ENCODE measurements around the gene PLAC1.

The PLAC1 gene

DNA sequence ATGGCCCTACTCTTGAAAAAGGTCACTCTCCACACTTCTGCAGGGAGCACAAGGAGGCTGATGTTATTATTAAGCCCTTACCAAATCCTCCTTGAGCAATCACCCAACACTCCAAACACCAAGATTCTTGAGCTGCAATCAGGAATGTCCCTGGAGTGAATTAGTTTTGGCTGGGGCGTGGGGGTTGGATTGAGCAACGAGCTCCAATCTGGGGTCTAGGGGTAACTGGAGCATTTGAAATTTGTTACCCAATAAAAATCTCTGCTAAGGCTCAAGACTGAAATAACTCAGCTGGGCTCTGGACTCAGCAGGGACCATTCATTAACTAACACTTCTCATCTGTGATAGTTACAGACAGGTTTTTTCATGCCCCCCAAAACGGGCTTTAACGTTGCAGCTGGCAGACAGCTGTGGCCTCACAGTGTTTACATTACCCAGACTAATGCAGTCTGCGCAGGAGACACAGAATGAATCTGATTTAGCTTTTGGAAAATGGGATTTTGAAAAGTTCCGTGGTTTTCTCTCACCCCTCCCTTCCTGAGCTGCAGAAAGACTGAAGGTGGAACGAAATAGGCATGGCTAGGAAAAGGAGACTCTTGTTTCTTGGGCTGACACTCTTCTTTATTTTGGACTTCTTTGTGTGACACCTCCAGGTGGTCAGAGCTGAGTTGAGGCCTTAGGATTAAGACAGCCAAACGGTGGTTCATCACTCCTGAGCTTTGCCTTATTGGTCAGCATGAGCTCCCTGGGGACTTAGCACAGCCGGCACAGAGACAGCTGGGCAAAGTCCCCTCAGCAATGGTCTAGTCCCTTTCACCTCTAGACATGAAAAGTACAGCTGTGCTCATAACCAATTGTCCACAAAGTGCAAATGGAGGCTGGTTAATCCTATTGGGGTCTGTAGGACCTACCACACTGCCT, 26.6 kb downstream of the PLAC1 start:
- DNase-seq (ENCODE audit: low spot score), result no peak

DNA sequence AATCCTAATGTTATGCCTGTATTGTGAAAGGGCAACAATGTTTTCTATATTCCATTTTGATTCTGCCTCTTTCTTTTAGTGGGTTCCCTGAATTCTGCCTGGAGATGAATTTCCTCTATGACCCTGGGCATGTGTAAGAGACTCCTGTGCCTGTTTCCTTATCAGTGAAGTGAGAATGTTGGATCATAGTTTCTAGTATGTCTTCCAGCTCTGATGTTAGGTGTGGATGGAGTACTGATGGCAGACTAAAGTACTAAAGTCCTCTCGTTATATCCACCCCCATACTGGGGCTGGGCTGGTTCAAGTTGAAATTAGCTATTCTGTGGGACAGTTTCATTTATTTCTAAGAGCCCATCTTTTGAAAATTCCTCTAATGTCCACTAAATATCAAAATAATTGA, 29.6 kb downstream of the PLAC1 start:
- no peak for DNase-seq (ENCODE audit: low spot score)

DNA sequence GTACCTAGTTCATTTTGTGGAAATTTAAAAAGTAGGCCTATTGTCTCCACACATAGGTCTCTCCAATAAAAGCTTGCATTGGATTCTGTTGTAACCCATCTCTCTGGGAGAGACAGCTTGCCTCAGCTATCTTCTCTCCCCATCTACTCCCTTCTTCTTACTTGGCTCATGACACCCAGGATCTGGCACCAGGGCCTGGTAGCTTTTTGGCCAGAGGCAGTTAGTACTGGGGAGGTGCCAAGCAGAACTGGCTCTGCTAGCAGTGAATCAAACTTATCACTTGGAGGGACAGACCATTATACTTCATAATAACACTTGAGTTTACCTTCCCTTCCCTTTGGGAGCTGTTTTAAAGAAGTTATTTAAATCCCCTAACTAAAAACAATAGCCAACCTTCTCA, 31.8 kb downstream of the PLAC1 start:
- DNase-seq (ENCODE audit: low spot score), result no peak

DNA sequence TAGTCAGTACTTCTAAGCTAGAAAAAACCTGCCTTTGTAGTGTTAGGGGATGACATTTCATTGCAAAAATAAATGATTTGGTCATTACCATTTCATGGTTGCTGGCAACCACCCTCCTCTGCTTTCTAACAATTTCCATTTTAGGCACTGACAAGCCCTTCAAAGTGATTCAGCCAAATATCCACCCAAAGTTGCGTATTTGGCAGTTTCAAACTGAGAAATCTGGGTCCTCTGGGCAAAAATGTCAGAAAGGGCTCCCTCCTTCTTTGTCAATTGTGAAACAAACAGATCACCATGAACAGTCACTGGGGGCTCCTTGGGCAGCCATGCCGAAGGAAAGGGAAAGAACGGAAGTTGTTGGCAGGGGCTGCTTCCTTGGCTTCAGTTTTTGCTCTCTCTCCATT, 33.0 kb downstream of the PLAC1 start:
- DNase-seq (ENCODE audit: low spot score), result no peak

DNA sequence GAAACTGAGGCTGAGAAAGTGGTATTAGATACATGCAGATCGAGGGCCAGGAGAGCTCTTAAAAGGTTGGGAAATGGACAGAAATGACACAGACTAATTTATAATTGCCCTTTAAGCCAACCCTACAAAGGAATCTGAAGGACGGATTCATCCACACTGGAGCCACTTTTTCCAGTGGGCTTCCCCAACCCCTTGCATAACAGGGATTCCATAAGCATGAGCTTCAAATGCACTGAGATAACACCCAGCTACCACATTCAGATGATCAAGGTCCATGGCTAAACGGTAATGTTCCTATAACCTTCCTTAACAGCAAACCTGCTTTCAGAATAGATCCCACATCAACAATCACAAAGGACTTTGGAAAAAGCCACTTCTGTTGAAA, 34.2 kb downstream of the PLAC1 start:
- DNase-seq (ENCODE audit: low spot score), result no peak

DNA sequence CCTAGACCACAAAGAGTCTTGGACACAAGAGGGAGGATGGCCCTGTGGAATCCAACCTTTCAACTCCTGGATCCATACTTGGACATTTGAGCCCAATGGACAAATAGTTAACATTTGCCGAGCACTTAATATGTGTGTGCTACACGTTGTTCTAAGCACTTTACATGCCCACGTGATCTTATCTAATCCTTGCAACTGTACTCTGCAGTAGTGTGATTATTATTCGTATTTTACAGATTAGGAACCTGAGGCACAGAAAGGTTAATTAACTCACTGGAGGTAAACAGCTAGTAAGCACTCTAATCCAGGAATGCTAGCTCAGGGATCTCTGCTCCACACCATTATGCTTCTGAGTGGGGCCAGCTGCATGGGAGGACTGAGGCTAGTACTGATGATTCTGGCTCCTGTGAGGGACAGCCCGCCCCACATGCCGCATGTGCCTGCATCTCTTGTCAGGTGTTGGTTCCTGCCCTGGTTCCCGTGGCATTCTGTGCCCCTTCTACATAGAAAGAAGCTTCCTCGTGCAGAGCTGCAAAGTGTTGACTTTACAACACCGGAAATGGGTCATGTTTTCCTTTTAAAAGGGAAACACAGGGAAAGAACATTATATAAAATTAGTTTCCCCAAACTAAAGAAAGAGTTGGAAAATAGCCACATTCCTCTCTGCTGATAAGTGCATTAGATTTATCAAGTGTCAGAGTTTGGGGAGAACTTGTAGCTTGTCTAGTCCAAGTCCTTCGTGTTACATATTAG, 34.8 kb downstream of the PLAC1 start:
- no peak for DNase-seq (ENCODE audit: low spot score)

DNA sequence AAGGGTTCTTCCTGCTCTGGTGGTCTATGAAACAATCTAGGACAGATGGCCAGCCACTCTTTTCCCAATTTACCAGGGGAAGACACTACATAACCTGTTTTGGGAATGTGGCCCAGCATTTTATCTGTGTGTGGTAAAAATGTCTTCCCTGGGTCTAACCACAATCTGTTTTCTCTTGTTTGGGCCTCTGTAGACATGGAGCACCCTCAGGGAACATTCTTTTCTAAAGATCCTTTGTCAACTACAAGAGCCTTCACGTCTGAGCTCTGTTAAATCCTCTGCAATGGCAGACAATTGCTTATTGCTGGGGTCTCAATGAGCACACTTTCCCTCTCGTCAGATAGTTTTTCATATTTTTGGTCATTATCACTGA, 35.5 kb downstream of the PLAC1 start:
- DNase-seq (ENCODE audit: low spot score), result no peak

DNA sequence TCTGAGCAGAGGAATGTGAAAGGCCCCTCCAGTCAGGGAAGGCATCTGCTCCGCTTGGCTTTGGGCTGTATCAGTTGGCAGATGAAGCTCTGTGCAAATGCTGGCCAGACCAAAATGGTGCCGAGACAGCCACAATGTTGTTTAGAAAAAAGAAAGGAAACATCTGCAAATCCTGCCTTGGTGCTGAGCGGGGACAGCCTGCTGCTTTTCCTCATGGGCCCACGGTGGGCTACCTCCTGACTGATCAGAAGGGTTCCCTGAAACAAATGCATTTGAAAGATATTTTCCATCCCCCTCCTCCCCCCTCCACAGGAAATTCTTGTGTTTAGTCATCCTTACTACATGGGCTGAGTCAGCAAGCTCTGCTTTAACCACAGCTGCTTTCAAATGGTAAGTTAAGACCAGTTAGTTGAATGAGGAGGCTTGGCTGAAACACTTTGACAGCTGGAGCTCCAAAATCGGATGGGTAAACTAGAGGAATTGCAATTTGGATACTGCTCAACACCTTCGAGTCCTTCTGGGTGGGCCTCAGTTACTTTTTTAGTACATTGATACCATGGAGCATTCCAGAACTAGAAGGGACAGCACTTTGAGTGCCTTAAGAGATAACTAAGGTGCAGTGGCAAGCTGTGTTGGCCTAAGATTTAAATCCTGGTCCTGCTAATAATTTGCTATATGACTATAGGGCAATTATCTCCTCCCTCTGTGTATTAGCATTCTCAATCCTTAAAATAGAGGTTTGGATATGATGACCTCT, 36.0 kb downstream of the PLAC1 start:
- no peak for DNase-seq (ENCODE audit: low spot score)

DNA sequence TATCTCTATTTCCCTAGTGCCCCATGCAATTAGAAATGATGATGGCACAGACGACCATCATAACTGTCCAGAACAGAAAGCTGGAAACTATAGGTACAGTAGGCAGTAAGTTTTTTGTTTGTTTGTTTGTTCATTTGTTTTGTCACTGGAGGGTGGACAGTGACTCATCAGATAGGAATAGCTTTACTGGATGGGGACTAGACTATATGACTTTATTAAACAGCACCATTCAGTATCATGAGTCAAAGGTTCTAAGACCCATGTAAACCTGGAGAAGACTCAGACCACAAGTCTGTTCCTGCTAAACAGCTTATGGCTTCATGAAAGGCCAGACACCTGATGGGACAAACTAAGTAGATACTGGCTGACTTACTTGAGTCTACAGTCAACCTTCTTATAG, 38.4 kb downstream of the PLAC1 start:
- no peak for DNase-seq (ENCODE audit: low spot score)

DNA sequence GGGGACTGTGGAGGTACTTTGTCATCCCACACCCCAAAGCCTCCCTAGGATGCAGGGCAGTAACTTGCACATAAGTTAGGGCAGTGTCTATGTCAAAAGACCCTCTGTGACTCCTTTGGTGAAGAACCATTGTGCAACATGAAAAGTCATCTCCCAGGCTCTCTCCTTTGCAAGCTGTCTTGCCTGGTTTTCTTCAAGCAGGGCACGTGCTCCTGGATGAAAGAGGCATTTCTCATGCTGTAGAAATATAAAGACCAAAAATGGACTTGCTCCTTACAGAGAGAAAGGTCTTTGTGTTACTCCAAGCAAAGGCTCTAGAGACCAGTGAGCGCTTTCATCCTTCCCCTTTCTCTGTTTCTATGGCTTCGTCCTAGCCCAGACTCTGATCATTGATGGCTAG, 44.9 kb downstream of the PLAC1 start:
- no peak for DNase-seq (ENCODE audit: low spot score)

DNA sequence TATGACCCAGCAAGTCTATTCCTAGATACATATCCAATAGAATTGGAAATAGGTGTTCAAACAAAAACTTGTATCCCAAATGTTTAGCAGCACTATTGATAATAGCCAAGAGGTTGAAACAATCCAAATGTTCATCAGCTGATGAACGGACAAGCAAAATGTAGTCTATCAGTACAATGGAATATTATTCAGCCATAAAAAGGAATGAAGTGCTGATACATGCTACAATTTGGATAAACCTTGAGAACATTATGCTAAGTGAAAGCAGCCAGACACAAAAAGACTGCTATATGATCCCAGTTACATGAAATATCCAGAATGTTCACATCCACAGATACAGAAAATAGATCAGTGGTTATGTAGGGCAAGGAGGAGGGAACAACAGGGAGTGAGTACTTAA, 50.1 kb downstream of the PLAC1 start:
- no peak for DNase-seq (ENCODE audit: low spot score)

DNA sequence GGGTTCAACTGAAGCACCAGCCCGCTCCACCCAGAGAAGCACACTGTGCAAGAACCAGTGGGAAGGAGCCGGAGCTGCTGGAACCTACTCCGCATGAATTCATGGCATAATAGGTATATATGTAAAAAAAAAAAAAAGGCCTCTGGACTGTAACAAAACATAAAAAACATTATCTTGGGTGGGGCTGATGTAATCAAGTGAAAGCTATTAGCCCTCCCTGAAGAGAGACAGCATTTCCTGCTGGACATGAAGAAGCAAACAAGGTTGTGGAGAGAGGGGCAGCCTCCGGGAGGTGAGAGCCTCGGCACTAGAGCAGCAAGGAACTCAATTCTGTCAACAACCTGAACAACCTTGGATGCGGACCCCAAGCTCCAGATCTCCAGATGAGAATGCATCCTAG, 50.7 kb downstream of the PLAC1 start:
- no peak for DNase-seq (ENCODE audit: low spot score)

DNA sequence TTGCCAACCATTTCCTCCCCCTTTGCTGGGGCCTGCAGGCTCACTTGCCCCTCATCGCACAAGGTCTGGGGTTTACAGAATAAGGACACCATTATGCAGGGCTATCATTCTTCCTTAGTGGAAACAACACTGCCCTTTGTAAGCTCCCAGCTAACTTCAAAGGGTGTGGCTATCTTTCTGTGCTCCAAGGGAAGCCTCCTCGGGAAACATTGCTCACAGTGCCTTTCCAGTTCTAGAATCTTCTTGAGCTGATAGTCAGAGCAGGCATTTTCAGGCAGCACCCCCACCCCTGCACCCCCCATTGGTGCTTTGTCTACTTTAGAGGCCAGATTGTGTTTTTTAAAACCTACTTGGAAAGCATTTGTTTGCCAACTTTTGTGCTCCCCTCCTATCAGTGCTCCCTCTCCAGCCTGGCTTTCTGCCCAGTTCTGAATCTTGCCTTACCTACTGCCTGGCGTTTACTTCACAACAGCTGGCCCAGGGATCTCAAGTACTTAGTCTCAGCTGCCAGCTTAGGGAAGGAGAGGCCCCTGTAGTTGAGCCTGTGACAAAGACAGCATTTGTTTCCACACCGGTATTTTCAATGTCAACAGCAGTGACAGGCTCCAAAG, 53.5 kb downstream of the PLAC1 start:
- no peak for DNase-seq (ENCODE audit: low spot score)

DNA sequence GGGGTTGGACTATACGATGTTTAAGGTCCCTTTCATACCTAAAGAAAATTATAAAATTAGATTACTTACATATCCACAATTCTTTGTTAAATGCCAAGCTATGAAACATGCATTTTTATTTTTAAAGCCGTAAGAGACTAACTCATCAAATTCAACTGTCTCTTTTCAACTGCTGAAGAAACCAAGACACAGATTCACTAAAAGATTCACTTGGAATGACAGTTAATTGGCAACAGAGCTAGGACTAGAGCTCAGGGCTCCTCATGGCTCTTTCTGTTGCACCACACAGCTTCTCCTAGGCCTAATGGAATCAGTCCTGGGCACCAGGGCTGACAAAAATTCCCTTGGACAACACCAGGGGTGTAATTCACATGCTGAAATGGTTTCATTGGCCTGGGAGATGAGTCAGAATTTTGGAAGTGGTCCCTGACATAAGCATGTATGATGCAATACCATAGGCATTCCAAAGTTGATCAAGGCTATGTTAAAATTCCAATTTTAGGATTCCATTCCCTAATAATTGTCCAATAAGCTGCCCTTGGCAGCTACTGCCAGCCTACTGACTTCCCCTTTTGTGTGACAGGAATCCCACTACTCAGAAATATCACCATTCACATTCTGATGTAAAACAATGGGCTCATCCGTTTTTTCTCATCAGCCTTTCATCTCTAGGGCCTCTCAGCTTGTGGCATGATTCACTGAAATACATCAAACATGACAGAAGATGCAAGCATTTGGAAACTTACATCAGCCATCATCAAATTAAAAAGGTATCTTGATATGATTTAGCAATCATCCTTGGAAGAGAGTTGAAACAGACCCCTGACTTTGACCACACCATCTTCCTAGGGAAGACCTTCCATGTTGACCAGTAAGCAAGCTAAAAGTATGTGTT, 54.2 kb downstream of the PLAC1 start:
- DNase-seq (ENCODE audit: low spot score), result no peak

DNA sequence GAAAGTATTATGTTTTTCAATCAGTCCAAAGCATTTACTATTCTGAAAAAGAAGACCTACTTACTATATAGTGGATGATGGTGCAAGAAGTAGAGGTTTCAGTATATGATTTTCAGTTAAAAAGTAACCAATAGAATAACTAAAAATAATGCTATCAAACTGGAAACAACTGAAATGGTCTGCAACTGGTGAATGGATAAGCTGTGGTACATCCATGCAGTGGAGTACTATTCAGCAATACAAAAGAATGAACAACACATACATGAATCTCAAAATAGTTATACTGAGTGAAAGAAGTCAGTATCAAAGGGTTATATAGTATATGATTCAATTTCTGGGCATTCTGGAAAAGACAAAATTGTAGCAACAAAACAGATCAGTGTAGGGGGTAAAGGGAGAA, 55.9 kb downstream of the PLAC1 start:
- no peak for DNase-seq (ENCODE audit: low spot score)

DNA sequence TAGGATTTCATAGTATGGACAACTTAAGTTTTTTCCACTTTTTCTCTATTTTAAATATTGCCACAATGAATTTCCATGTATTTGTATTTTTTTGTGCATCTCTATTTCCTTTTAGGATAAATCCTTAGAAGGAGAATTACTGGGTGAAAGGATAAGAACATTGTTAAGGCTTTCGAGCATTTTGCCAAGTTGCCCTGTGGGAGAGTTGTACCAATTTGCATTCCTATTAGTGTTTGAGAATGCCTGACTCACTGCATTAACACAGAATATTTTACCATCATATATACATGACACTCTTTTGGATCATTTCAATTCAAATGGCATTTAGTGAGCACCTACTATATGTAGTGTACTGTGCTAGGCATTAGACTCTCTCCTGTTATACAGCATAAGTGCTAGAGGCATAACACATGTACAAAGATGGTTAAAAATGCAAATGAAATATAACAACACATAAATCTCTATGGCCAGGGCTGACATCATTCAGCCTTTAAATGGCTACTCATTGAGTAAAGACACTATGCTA, 57.0 kb downstream of the PLAC1 start:
- DNase-seq (ENCODE audit: low spot score), result no peak

DNA sequence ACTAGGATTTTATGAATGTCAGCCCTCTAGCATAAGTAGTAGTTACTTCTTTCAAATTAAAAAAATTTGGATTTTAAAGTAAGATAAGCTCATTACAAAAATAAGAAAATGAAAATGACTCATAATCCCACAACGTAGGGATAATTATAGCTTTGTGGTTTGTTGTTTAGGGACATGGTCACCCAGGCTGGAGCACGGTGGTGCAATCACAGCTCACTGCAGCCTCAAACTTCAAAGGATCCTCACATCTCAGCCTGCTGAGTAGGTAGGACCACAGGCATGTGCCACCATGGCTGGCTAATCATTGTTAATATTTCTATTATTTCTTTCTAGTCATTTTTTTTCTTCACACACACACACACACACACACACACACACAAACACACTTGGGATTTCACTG, 57.6 kb downstream of the PLAC1 start:
- no peak for DNase-seq (ENCODE audit: low spot score)

DNA sequence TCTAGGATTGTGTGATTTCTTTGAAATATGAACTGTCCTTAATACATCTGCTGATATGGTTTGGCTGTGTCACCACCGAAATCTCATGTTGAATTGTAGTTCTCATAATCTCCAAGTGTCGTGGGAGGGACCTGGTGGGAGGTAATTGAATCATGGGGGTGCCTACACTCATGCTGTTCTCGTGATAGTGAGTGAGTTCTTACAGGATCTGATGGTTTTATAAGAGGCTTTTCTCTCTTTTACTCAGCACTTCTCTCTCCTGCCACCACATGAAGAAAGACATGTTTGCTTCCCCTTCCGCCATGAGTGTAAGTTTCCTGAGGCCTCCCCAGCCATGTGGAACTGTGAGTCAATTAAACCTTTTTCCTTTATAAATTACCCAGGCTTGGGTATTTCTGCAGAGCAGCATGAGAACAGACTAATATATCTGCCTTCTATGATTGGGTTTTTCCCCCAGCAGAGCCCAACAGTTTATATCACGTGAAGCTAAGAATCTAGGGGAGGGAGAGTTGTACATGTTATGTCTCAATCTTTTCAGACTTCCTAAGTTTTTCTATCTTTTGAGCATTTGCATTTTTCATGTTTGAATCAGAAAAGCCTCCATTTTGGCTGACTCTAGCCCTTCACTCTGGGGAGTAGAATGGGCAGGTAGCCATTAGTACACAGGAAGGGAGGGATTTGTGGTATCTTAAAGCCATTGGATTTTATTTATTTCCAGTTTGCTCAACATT, 58.9 kb downstream of the PLAC1 start:
- no peak for DNase-seq (ENCODE audit: low spot score)

DNA sequence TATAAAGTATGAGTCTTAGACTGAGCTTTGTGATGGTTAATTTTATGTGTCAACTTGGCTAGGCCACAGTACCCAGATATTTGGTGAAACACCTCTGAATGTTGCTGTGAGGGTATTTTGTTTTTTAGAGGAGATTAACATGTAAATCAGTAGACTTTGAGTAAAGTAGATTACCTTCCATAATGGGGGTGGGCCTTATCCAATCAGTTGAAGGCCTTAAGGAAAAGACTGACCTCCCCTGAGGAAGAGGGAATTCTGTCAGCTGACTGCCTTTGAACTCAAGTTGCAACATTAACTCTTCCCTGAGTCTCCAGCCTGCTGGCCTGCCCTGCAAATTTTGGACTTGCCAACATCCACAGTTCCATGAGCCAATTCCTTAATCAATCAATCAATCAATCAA, 66.0 kb downstream of the PLAC1 start:
- no peak for DNase-seq (ENCODE audit: low spot score)

DNA sequence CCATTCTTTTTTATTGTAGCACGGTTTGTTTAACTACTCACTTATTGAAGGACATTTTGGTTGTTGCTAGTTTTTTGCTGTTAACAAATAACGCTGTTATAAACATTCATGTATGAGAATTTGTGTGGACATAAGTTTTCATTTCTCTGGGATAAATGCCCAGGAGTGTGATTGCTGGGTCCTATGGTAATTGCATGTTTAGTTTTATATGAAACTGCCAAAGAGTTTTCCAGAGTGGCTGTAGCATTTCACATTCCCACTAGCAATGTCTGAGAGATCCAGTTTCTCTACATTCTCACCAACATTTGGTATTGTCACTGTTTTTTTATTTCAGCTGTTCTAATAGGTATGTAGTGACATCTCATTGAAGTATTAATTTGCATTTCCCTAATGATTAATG, 66.8 kb downstream of the PLAC1 start:
- no peak for DNase-seq (ENCODE audit: low spot score)
